Activated naive CD4-positive, alpha-beta T cell treated with anti-CD3 and anti-CD28 coated beads, Interleukin-2, amount 50 U/mL, for 24 hours (primary cell): Measurements from ENCODE around the gene RBM26.

Source experiments
- H3K27ac Mint-ChIP-seq: one replicate; pipeline ENCODE4 v1.8.0; 2021; ENCODE audit warnings: mild to moderate bottlenecking, mixed read lengths
- H3K27me3 Mint-ChIP-seq: one replicate; pipeline ENCODE4 v1.8.0; 2021; ENCODE audit warnings: mixed read lengths
- H3K36me3 Mint-ChIP-seq: one replicate; pipeline ENCODE4 v1.8.0; 2021; ENCODE audit warnings: mixed read lengths
- H3K4me1 Mint-ChIP-seq: one replicate; pipeline ENCODE4 v1.8.0; 2021; ENCODE audit warnings: mixed read lengths
- H3K4me3 Mint-ChIP-seq: one replicate; pipeline ENCODE4 v1.8.0; 2021; ENCODE audit warnings: mild to moderate bottlenecking, mixed read lengths
- H3K9me3 Mint-ChIP-seq: one replicate; pipeline ENCODE4 v1.8.0; 2021; ENCODE audit warnings: mixed read lengths

The RBM26 gene

GRCh38 chr13:79405831-79406596, at the start of gene RBM26:
Gene RBM26, minus strand, starts transcription at chr13:79406255. Its CDS starts 481 bp downstream, at chr13:79405774.
- H3K36me3 Mint-ChIP-seq = peaks cover 8% of the 10 kb centered on the region
- H3K9me3 Mint-ChIP-seq = no peaks in the 10 kb centered on the region
- peaks cover 32% of the 10 kb centered on the region for H3K4me1 Mint-ChIP-seq
- H3K27me3 Mint-ChIP-seq = no peaks in the 10 kb centered on the region
- H3K4me3 Mint-ChIP-seq = peak within 1 kb of the TSS; percentile 94
- H3K27ac Mint-ChIP-seq = peak within 1 kb of the TSS; percentile 99

GRCh38 chr13:79455331-79455730, 49.3 kb upstream of the RBM26 start:
- H3K27me3 Mint-ChIP-seq = no peaks in the 10 kb centered on the region
- H3K27ac Mint-ChIP-seq = no peak overlapping the region
- H3K4me1 Mint-ChIP-seq = peaks cover 42% of the 10 kb centered on the region
- H3K36me3 Mint-ChIP-seq = no peaks in the 10 kb centered on the region
- no peaks in the 10 kb centered on the region for H3K9me3 Mint-ChIP-seq
- no peak overlapping the region for H3K4me3 Mint-ChIP-seq

- Mint-ChIP-seq H3K36me3 (no peaks in the 10 kb centered on the region), H3K9me3 (no peaks in the 10 kb centered on the region), H3K4me1 (peaks cover 62% of the 10 kb centered on the region), H3K4me3 (peak overlapping the region; percentile 31), H3K27me3 (no peaks in the 10 kb centered on the region), H3K27ac (peak overlapping the region; percentile 95)
Measured at GRCh38 chr13:79452239-79452913, 46.3 kb upstream of the RBM26 start.

- Mint-ChIP-seq H3K4me1 (peaks cover 68% of the 10 kb centered on the region), H3K36me3 (no peaks in the 10 kb centered on the region), H3K4me3 (peak overlapping the region; percentile 75), H3K27ac (peak overlapping the region; percentile 95), H3K27me3 (no peaks in the 10 kb centered on the region), H3K9me3 (no peaks in the 10 kb centered on the region)
Measured at GRCh38 chr13:79451500-79451962, 45.5 kb upstream of the RBM26 start.

- Mint-ChIP-seq H3K27me3 (no peaks in the 10 kb centered on the region), H3K27ac (peak overlapping the region; percentile 71), H3K4me3 (no peak overlapping the region), H3K4me1 (peaks cover 80% of the 10 kb centered on the region), H3K9me3 (no peaks in the 10 kb centered on the region), H3K36me3 (no peaks in the 10 kb centered on the region)
Measured at GRCh38 chr13:79450110-79450509, 44.1 kb upstream of the RBM26 start.

- no peaks in the 10 kb centered on the region for H3K27me3 Mint-ChIP-seq
- H3K4me3 Mint-ChIP-seq = no peak overlapping the region
Measured at GRCh38 chr13:79448413-79448812, 42.4 kb upstream of the RBM26 start.

GRCh38 chr13:79447741-79448140, 41.7 kb upstream of the RBM26 start:
- no peaks in the 10 kb centered on the region for H3K9me3 Mint-ChIP-seq
- peaks cover 69% of the 10 kb centered on the region for H3K4me1 Mint-ChIP-seq
- H3K27me3 Mint-ChIP-seq = no peaks in the 10 kb centered on the region
- no peak overlapping the region for H3K4me3 Mint-ChIP-seq
- no peaks in the 10 kb centered on the region for H3K36me3 Mint-ChIP-seq
- H3K27ac Mint-ChIP-seq = no peak overlapping the region

More at GRCh38 chr13:79448413-79448812, 42.4 kb upstream of the RBM26 start:
- Mint-ChIP-seq H3K4me1 (peaks cover 76% of the 10 kb centered on the region), H3K27ac (no peak overlapping the region), H3K9me3 (no peaks in the 10 kb centered on the region), H3K36me3 (no peaks in the 10 kb centered on the region)

- H3K4me3 Mint-ChIP-seq = no peak overlapping the region
- peaks cover 63% of the 10 kb centered on the region for H3K4me1 Mint-ChIP-seq
- no peaks in the 10 kb centered on the region for H3K9me3 Mint-ChIP-seq
- H3K27ac Mint-ChIP-seq = no peak overlapping the region
- no peaks in the 10 kb centered on the region for H3K36me3 Mint-ChIP-seq
- H3K27me3 Mint-ChIP-seq = no peaks in the 10 kb centered on the region
Measured at GRCh38 chr13:79447141-79447540, 41.1 kb upstream of the RBM26 start.

GRCh38 chr13:79445968-79446645, 40.1 kb upstream of the RBM26 start:
- Mint-ChIP-seq H3K36me3 (no peaks in the 10 kb centered on the region), H3K4me1 (peaks cover 53% of the 10 kb centered on the region), H3K9me3 (no peaks in the 10 kb centered on the region), H3K4me3 (peak overlapping the region; percentile 11), H3K27me3 (no peaks in the 10 kb centered on the region), H3K27ac (peak overlapping the region; percentile 9)

GRCh38 chr13:79442706-79443105, 36.7 kb upstream of the RBM26 start:
- H3K4me3 Mint-ChIP-seq = no peak overlapping the region
- no peaks in the 10 kb centered on the region for H3K27me3 Mint-ChIP-seq
- H3K27ac Mint-ChIP-seq = no peak overlapping the region
- H3K4me1 Mint-ChIP-seq = peaks cover 25% of the 10 kb centered on the region
- H3K36me3 Mint-ChIP-seq = no peaks in the 10 kb centered on the region
- no peaks in the 10 kb centered on the region for H3K9me3 Mint-ChIP-seq

GRCh38 chr13:79442221-79442620, 36.2 kb upstream of the RBM26 start:
- Mint-ChIP-seq H3K36me3 (no peaks in the 10 kb centered on the region), H3K27ac (no peak overlapping the region), H3K4me1 (peaks cover 20% of the 10 kb centered on the region), H3K9me3 (no peaks in the 10 kb centered on the region), H3K4me3 (no peak overlapping the region), H3K27me3 (no peaks in the 10 kb centered on the region)

GRCh38 chr13:79440958-79441528, 35.0 kb upstream of the RBM26 start:
- no peaks in the 10 kb centered on the region for H3K9me3 Mint-ChIP-seq
- no peaks in the 10 kb centered on the region for H3K27me3 Mint-ChIP-seq
- no peaks in the 10 kb centered on the region for H3K36me3 Mint-ChIP-seq
- no peak overlapping the region for H3K4me3 Mint-ChIP-seq
- H3K4me1 Mint-ChIP-seq = peaks cover 8% of the 10 kb centered on the region
- no peak overlapping the region for H3K27ac Mint-ChIP-seq

GRCh38 chr13:79439275-79439674, 33.2 kb upstream of the RBM26 start:
- Mint-ChIP-seq H3K4me1 (no peaks in the 10 kb centered on the region), H3K27me3 (no peaks in the 10 kb centered on the region), H3K27ac (no peak overlapping the region), H3K4me3 (no peak overlapping the region), H3K9me3 (no peaks in the 10 kb centered on the region), H3K36me3 (no peaks in the 10 kb centered on the region)

- Mint-ChIP-seq H3K9me3 (no peaks in the 10 kb centered on the region), H3K27ac (no peak overlapping the region)
Measured at GRCh38 chr13:79435561-79435990, 29.5 kb upstream of the RBM26 start.

GRCh38 chr13:79434556-79434955, 28.5 kb upstream of the RBM26 start:
- Mint-ChIP-seq H3K27ac (no peak overlapping the region), H3K27me3 (no peaks in the 10 kb centered on the region), H3K9me3 (no peaks in the 10 kb centered on the region), H3K4me3 (no peak overlapping the region), H3K36me3 (peaks cover 3% of the 10 kb centered on the region), H3K4me1 (no peaks in the 10 kb centered on the region)

More at GRCh38 chr13:79435561-79435990, 29.5 kb upstream of the RBM26 start:
- Mint-ChIP-seq H3K27me3 (no peaks in the 10 kb centered on the region), H3K4me1 (no peaks in the 10 kb centered on the region), H3K36me3 (peaks cover 2% of the 10 kb centered on the region), H3K4me3 (no peak overlapping the region)
